HG03342 (cell line): ENCODE data around the gene PKP1.

Experiments
- ATAC-seq: cut with Tn5 transposase; IDR thresholded peaks from one replicate; pipeline ENCODE4 v1.9.1; 2021; ENCODE audit warnings: mild to moderate bottlenecking, moderate library complexity; ENCODE audit not compliant: unreplicated experiment

Gene PKP1

GRCh38 chr1:201281573-201281972 lies 1.7 kb upstream of the PKP1 start:
- no peak for ATAC-seq

DNA sequence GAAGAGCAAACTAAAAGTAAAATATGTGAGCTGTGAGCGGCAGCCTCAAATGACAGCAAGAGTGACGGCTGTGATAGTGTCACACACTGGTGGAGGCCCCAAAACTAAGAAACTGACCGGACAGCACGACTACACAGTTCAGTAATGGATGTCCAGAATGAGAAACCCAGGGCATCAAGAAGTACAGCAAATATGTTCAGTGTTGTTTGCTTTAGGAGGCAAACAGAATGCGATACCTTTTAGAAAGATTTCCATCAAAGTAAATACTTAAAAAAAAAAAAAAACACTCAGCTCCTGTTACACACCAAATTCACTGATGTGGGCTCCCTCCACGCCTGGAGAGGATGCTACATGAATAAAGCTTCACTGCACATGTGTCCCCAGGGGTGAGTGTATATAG lies 1.1 kb upstream of the PKP1 start:
- no peak for ATAC-seq

DNA sequence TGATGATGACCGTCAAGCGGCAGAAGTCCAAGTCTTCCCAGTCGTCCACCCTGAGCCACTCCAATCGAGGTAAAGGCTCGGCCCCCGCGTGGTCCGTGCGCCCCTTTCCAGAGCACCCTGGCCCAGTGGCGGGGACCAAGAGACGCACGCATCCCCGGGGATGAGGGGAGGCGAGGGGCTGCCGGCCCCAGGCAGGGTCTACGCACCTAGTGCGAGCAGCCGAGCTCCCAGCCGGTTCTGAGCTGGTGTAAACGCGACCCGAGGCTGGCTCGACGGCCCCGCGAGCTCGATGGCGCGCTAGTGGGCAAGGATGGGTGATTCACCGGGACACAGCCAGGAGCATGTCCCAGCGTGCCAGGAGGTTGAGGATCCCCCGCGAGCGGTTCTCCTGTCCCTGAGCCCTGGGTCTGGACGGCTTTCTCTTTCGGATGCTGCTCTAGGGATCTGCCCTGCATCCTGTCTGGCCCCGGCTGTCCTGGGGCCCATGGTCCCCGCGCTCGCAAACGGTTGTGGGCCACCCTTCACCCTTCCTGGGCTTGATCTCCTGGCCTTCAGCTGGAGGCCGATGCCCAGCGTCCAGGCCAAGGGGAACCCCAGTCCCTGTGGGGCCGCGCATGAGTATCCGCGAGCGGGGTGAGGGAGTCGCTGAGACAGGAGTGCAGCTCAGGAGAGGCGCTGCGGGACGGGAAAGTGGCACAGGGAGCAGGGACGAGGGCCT lies 689 bp downstream of the PKP1 start:
- ATAC-seq, result no peak

- ATAC-seq, result no peak
Observed at GRCh38 chr1:201284636-201285035, 1.3 kb downstream of the PKP1 start.

DNA sequence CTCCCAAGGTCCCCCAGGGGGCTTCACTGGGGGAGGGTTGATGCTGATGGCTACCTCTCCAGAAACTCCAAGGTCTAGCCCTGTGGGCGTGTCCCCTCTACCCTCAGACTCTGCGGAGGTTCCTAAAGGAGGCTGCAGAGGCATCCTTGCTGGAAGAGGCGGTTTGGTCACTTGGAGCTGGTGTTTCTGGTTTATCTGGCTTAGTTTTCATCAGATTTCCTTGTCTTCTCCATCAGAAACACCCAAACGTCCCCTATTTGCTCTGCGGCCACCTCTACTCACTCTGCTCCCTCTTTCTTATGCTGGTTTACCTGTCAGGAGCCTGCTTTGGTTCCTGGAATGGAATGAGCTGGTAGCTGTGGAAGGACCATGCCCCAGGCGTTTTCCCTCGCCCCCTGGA lies 2.5 kb downstream of the PKP1 start:
- no peak for ATAC-seq

- no peak for ATAC-seq
Observed at GRCh38 chr1:201286445-201286844, 3.1 kb downstream of the PKP1 start.

GRCh38 chr1:201288007-201288406 lies 4.7 kb downstream of the PKP1 start:
- no peak for ATAC-seq

DNA sequence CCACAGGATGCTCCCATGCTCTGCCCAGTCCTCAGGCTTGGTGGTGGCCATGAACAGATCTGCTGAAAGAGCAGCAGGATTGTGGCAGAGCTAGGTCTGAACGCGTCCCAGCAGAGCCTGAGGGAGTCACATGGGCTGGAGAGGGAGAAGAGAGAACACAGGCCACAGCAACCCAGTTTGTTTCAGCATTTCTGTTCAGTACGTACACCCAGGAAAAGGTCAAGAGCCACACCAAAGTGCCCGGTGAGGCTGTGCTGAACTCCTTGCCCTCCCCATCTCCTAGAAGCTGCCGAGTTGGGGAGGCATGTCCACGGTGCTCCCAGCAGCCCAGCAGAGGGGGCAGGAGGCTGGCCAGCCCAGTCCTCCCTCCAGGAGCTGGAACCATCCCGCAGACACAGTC lies 5.5 kb downstream of the PKP1 start:
- ATAC-seq, result no peak

DNA sequence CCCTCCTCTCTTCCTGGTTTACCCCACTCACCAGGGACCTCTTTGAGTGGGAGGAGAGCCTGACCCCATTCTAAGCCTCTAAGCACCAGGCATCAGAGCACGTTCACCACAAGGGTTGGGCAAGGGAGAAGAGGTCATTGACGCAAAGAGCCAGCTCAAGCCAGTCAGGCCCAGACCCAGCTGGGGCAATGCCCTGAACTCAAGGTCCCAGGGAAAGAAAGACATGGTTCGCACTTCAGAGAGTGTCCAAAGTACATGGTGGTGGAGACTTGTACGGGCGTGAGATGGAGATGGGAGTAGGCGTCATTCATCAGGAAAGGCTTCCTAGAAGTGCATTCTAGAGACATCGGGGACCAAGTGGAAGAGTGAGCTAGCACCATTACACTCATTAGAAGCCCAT lies 7.2 kb downstream of the PKP1 start:
- no peak for ATAC-seq

DNA sequence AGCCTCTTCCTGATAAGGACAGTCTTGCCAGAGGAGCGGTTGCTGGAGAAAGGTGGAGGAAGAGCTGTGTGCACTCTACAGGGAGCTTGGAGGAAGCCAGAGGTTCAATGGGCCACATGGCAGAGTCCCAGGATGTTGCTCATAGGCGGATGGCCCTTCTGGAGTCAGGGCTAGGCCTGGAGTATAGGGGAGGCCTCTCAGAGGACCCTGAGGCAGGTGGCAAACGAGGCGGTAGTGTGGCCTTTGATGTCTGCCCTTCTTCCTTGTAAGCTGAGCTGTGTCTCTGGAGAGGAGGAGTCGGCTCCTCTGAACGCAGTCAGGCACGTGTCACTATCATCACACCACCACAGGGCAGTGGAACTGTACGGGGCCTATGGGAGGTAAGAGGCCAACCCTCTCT lies 8.6 kb downstream of the PKP1 start:
- no peak for ATAC-seq

DNA sequence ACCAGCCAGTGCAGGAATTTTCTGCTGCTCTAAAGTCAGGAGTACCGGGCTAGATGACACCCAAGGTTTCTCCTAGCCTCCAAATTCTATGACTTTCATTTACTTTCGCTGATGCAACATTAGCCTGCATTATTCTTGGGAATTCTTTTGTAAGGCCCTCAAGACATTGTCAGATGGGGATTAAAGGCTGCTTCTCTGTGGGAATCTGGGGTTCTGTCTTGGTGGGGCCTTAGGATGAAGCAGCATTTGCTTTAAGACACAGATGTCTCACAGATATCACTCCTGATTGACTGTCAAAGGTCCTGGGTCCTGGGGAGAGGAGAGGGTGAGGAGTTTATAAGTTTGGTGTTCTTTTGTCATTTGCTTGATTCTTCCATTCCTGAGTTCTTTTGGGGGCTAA lies 11.6 kb downstream of the PKP1 start:
- ATAC-seq, result no peak

DNA sequence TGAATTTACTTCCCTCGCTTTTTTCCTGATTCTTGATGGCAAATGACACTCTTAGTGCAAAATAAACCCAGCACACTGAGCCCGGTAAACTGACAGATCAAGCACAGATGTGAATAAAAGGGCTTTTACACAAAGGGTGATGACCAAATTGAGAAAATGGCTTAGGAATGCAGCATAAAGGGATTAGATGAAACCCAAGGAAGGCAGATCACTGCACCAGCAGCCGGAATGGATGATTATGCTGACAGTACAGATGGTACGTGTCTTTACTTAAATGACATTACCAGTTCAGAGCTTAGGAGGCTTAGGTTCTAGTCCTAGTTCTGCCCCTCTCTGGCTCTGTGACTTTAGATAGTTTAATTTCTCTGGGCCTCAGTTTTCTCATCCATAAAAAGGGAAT lies 12.0 kb downstream of the PKP1 start:
- no peak for ATAC-seq

DNA sequence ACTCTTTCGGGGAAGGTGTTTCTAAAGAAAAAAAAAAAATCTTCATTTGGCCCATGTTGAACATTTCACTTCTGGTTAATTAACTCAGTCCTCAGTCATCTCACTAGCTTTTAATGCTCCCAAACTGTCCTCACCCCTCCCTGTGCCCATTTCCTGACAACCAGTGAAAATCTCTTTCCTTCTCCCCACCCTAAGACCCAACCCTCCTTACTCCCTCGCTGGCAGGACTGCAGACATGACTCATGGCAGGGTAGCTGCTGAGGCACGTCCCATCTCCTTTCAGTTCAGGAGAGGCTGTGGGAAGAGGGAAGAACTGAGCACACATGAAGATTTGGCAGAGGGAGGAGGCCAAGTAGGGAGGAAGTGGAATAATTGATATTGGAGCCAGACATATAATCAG lies 12.6 kb downstream of the PKP1 start:
- no peak for ATAC-seq

DNA sequence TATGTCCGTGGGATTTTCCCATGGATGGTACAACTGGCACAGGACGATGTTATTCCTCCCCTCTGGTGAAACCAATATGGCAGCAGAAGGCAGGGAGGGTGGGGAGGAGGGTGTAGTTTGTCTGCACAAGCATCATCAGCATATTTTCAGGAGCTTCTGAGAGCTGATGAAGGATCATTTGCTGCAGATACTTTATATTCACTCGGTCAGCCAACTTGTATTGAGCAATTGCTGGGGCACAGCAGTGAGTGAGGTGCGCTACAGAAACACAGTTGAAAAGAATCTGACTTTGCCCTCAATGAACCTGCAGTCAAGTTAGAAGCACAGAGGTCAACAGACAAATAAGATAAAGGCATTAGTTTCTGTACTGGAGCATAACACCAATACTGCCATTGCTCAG lies 13.0 kb downstream of the PKP1 start:
- ATAC-seq, result no peak

DNA sequence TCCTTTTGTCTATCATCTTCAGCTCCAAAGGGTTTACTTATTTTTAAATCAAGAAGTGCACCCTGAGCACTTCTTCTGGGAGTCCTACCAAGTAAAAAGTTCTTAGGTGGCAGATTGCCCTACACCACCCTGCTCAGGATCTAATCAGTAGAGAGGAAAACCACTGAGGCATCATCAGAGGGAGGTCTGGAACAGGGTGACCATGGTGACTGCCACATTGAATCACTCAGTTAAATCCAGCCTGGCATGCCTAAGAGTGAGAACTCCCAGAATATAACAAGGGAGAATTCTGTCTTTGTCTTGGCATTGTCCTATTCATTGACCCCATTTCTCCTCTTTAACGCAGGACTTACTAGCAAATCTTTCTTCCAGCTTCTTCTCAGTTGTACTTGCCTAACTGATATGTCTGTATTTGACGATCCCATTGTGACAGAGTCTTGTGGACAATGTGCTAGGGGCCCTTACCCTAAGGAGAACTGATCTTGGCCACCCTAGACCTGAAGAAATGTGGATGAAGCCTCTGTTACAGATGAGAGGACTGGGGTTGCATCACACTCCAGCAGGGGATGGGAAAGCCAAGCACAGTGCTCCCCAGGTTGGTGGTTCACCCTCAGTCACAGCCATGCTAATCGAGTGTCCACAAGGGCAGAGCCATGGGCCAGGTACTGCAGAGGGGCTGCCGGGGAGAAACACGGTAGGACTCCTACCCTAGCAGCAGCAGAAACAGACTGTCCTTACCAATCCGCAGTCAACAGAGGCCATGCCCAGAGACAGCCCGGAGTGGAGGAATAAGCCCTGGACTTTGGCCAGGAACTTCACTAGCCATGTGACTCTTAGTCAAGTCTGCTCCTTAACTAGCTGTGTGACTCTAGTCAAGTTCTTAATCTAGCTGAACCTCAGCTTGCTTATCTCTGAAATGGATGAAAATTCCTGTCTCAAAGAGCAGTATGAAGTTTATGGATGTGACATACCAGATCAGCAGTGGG lies 15.4 kb downstream of the PKP1 start:
- ATAC-seq, result no peak

DNA sequence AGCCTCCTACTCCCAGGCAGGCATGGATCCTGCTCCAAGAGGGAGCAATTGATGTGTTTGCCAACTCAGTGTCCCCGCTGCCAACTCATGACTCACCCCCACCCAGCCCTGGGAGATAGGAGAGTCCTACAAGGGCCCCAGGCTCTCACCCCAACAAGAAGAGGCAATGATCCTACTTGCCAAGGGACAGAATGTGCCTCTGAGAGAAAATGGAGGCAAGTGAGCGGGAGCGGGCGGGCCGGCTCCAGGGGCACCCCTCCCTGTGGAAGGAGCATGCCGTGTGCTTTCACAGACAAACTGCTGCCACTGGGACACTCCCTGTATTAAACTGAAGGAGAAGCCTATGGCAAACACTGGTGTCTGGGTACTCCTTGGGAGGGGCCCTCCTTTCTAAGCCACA lies 16.7 kb downstream of the PKP1 start:
- ATAC-seq, result no peak

- ATAC-seq, result no peak
Observed at GRCh38 chr1:201300641-201301040, 17.3 kb downstream of the PKP1 start.

DNA sequence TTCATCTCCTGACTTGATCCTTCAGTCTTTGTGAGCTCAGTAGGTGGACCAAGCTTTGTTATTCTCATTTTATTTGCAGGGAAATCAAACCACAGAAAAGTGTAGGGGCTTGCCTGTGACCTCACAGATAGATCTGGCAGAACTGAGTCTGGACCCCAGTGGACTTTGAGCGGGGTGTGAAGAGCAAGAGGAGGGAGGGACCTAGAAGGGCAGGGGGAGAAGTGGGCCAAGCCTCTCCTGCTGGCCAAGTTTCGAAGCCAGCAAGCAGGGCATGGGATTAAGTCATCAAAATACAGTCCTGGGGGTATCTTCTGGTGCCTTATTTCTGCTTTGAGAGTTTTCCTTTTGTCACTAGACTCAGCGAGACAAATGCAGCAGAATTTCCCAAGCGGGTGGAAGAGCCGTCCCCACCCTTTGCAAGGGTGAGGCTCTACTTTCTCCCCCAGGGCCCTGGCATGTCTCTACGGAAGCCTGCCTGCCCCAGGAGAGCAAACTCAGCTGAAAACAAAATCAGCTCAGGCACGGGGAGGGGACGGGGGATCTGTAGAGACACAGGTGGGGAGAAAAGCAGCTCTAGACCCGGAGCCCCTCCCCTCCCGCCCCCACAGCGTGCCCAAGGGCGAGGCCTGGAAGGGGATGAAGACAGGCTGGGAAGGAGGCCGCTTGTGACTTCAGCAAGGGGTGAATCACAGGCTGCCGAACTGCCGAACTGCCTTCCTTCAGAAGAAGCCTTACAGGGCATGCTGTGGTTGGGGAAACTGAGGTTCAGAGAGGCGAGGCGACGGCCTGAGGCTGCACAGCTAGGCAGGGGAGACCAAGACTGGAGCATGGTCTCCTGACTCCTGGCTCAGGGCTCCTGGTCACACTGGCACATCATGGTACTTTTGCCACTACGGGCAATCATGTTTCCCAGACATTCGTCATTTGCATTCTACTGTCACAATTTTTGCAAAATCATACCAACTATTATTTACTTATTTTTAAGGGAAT lies 19.2 kb downstream of the PKP1 start:
- ATAC-seq, result no peak

GRCh38 chr1:201304126-201304525 lies 20.8 kb downstream of the PKP1 start:
- ATAC-seq, result no peak

- no peak for ATAC-seq
Observed at GRCh38 chr1:201305815-201306214, 22.5 kb downstream of the PKP1 start.

- ATAC-seq, result no peak
Observed at GRCh38 chr1:201307231-201307630, 23.9 kb downstream of the PKP1 start.
